Liver (tissue), 9 donors: ENCODE measurements around the gene SUCLG2. TPM values are rescaled to one million over a fixed set of nuclear protein-coding genes. Genes with fewer than 3 reads are reported as not detected.

ENCODE experiments used
- DNase-seq: peaks from one replicate; pipeline ENCODE4 v3.0.0-alpha.2; 2017; ENCODE audit warnings: low spot score
- H3K27ac ChIP-seq, 2 donors: one replicate each; pipeline ENCODE4 v1.7.0; 2013; ENCODE audit warnings: inconsistent platforms in 2 of 2, low read length in 2 of 2, control low read depth in 1 of 2, low read depth in 1 of 2, mild to moderate bottlenecking in 1 of 2
- H3K27me3 ChIP-seq, 4 donors: one replicate each; pipeline versions ENCODE4 v1.6.1 to v1.7.0; 2013; ENCODE audit warnings: low read length in 3 of 4, inconsistent platforms in 1 of 4, mild to moderate bottlenecking in 1 of 4, moderate library complexity in 1 of 4; ENCODE audit not compliant: control insufficient read depth in 4 of 4, insufficient read depth in 4 of 4
- H3K36me3 ChIP-seq, 4 donors: one replicate each; pipeline versions ENCODE4 v1.6.1 to v1.7.0; 2013; ENCODE audit warnings: low read length in 3 of 4, mild to moderate bottlenecking in 3 of 4, low read depth in 1 of 4, moderate library complexity in 1 of 4; ENCODE audit not compliant: control insufficient read depth in 4 of 4, insufficient read depth in 3 of 4
- H3K4me1 ChIP-seq, 4 donors: one replicate each; pipeline versions ENCODE4 v1.6.1 to v1.7.0; 2013; ENCODE audit warnings: low read length in 3 of 4, mild to moderate bottlenecking in 3 of 4, moderate library complexity in 1 of 4; ENCODE audit not compliant: control insufficient read depth in 4 of 4, insufficient read depth in 4 of 4
- H3K4me3 ChIP-seq, 3 donors: one replicate each; pipeline versions ENCODE4 v1.6.1 to v1.7.0; 2013; ENCODE audit warnings: low read length in 3 of 3, control low read depth in 1 of 3, low read depth in 1 of 3, mild to moderate bottlenecking in 1 of 3
- H3K9ac ChIP-seq, 2 donors: one replicate each; pipeline ENCODE4 v1.7.0; 2013; ENCODE audit warnings: low read length in 2 of 2, mild to moderate bottlenecking in 2 of 2, moderate library complexity in 2 of 2, control low read depth in 1 of 2, low read depth in 1 of 2
- H3K9me3 ChIP-seq, 4 donors: one replicate each; pipeline versions ENCODE4 v1.6.1 to v1.7.0; 2013; ENCODE audit warnings: low read length in 3 of 4; ENCODE audit not compliant: control insufficient read depth in 4 of 4
- ATF3 ChIP-seq: IDR thresholded peaks from 2 replicates; pipeline ENCODE4 v1.6.1; 2016; ENCODE audit warnings: antibody characterized with exemption
- CTCF ChIP-seq: fragments of 150-350 bp; IDR thresholded peaks from 2 replicates; pipeline ENCODE4 v1.5.1; 2017; ENCODE audit warnings: improper control_type of control experiment, low read depth, low read length; ENCODE audit not compliant: missing input control
- EGR1 ChIP-seq, 2 donors: IDR thresholded peaks; 2 replicates each; pipeline ENCODE4 v1.6.1; 2016 to 2018; ENCODE audit warnings: antibody characterized with exemption in 2 of 2, low read depth in 2 of 2
- FOXA1 ChIP-seq: IDR thresholded peaks from 2 replicates; pipeline ENCODE4 v1.6.1; 2016; ENCODE audit warnings: antibody characterized with exemption
- FOXA2 ChIP-seq: IDR thresholded peaks from 2 replicates; pipeline ENCODE4 v1.6.1; 2016; ENCODE audit warnings: antibody characterized with exemption
- GABPA ChIP-seq, 2 donors: IDR thresholded peaks in 1 of 2; conservative IDR thresholded peaks in 1 of 2; 2 replicates each; pipeline ENCODE4 v1.6.1; 2016; ENCODE audit warnings: antibody characterized with exemption in 2 of 2, mild to moderate bottlenecking in 1 of 2, moderate library complexity in 1 of 2
- HNF4A ChIP-seq, 2 donors: conservative IDR thresholded peaks; 2 replicates each; pipeline ENCODE4 v1.6.1; 2016; ENCODE audit warnings: antibody characterized with exemption in 2 of 2, mild to moderate bottlenecking in 2 of 2
- HNF4G ChIP-seq: IDR thresholded peaks from 2 replicates; pipeline ENCODE4 v1.6.1; 2016; ENCODE audit warnings: antibody characterized with exemption
- JUND ChIP-seq, 2 donors: IDR thresholded peaks; 2 replicates each; pipeline ENCODE4 v1.6.1; 2016; ENCODE audit warnings: antibody characterized with exemption in 2 of 2
- NR2F2 ChIP-seq: IDR thresholded peaks from 2 replicates; pipeline ENCODE4 v1.6.1; 2016; ENCODE audit warnings: antibody characterized with exemption
- RAD21 ChIP-seq, 2 donors: IDR thresholded peaks; 2 replicates each; pipeline ENCODE4 v1.6.1; 2016; ENCODE audit warnings: antibody characterized with exemption in 2 of 2, mild to moderate bottlenecking in 2 of 2
- REST ChIP-seq: IDR thresholded peaks from 2 replicates; pipeline ENCODE4 v1.6.1; 2016; ENCODE audit warnings: antibody characterized with exemption, mild to moderate bottlenecking
- RXRA ChIP-seq, 2 donors: IDR thresholded peaks; 2 replicates each; pipeline ENCODE4 v1.6.1; 2017 to 2018; ENCODE audit warnings: antibody characterized with exemption in 2 of 2, mild to moderate bottlenecking in 1 of 2
- TAF1 ChIP-seq: conservative IDR thresholded peaks from 2 replicates; pipeline ENCODE4 v1.6.1; 2016; ENCODE audit warnings: antibody characterized with exemption, mild to moderate bottlenecking
- YY1 ChIP-seq: IDR thresholded peaks from 2 replicates; pipeline ENCODE4 v1.6.1; 2016; ENCODE audit warnings: antibody characterized with exemption, mild to moderate bottlenecking
- WGBS: extraction: QIAGEN DNeasy Blood & Tissue Kit; methylation state at CpG from one replicate; pipeline ENCODE4 v1.1.7; 2013; 5-methylcytosine and 5-hydroxymethylcytosine counted together
- polyA plus RNA-seq, 2 donors: library from polyadenylated mRNA; stranded (reverse) in 1 of 2; unstranded in 1 of 2; fragments of 200-250 nt in 1 of 2; fragments of >200 nt in 1 of 2; fragmentation: Nextera tagmentation in 1 of 2; extraction: Ambion mirVana in 1 of 2; gene quantifications; one replicate each; pipeline versions ENCODE4 v1.2.1 to v1.2.3, GENCODE V29; 2013 to 2015
- total RNA-seq, 2 donors: library from RNA; depleted of rRNA; stranded (reverse); fragments of >200 nt; gene quantifications; one replicate each; pipeline ENCODE4 v1.2.3, GENCODE V29; 2014
- donor health status: healthy.
- donor health status: healthy.
- donor health status: healthy.
- donor health status: healthy.
- donor health status: healthy.

The SUCLG2 gene
- total and polyA plus RNA-seq, 4 donors, result 45.3 to 114 (median 92.8) TPM

GRCh38 chr3:67605377-67605776 is 49.0 kb downstream of the SUCLG2 start:
- peaks cover 0 to 28% (median 21%) of the 10 kb centered on the region in 4 donors for H3K36me3 ChIP-seq
- WGBS, result 80% methylated on average over 1 of the region's 1 CpG
- no peak overlapping the region for H3K4me3 ChIP-seq
- no peak for DNase-seq
- no peaks in the 10 kb centered on the region for H3K27me3 ChIP-seq
- no peaks in the 10 kb centered on the region for H3K4me1 ChIP-seq
- no peak overlapping the region for H3K27ac ChIP-seq
- H3K9ac ChIP-seq, result no peak overlapping the region
- H3K9me3 ChIP-seq, result no peaks in the 10 kb centered on the region
- TF ChIP-seq RAD21 (IDR thresholded peaks at IDR 0.05) (peak; percentile 17 to 27), TAF1 (no peak), NR2F2 (no peak), ATF3 (no peak)

GRCh38 chr3:67602816-67603215 is 51.6 kb downstream of the SUCLG2 start:
- H3K4me1 ChIP-seq, result no peaks in the 10 kb centered on the region
- TF ChIP-seq FOXA2 (no peak), NR2F2 (no peak), RXRA (IDR thresholded peaks at IDR 0.05) (no peak), REST (no peak), CTCF (no peak), EGR1 (IDR thresholded peaks at IDR 0.05; ENCODE audit: low read depth in 2 of 2) (no peak), TAF1 (no peak), JUND (IDR thresholded peaks at IDR 0.05) (no peak), HNF4A (conservative IDR thresholded peaks at IDR 0.05) (no peak), HNF4G (no peak), GABPA (IDR thresholded peaks at IDR 0.05 in 1 of 2, conservative IDR thresholded peaks at IDR 0.05 in 1 of 2) (no peak), YY1 (no peak), FOXA1 (no peak)

More at GRCh38 chr3:67602816-67603215, 51.6 kb downstream of the SUCLG2 start:
- Histone ChIP-seq H3K36me3 (peaks cover 0 to 21% (median 11%) of the 10 kb centered on the region in 4 donors), H3K27ac (no peak overlapping the region), H3K27me3 (no peaks in the 10 kb centered on the region), H3K9ac (no peak overlapping the region), H3K9me3 (no peaks in the 10 kb centered on the region), H3K4me3 (no peak overlapping the region)
- no peak for DNase-seq
- WGBS, result 88% methylated on average over 2 of the region's 2 CpGs
